IPS-15b (cell line): ENCODE measurements around the gene ALG2.

ENCODE experiments used
- H3K27me3 ChIP-seq: one replicate; pipeline ENCODE4 v1.6.1; 2013; ENCODE audit warnings: low read length; ENCODE audit not compliant: control insufficient read depth, insufficient read depth
- H3K36me3 ChIP-seq: one replicate; pipeline ENCODE4 v1.6.1; 2013; ENCODE audit warnings: low read length; ENCODE audit not compliant: control insufficient read depth, insufficient read depth
- H3K4me1 ChIP-seq: one replicate; pipeline ENCODE4 v1.6.1; 2013; ENCODE audit warnings: mild to moderate bottlenecking, low read length; ENCODE audit not compliant: control insufficient read depth, insufficient read depth
- H3K4me3 ChIP-seq: one replicate; pipeline ENCODE4 v1.5.1; 2013; ENCODE audit warnings: low read depth, low read length
- H3K9ac ChIP-seq: one replicate; pipeline ENCODE4 v1.6.1; 2013; ENCODE audit warnings: low read depth, mild to moderate bottlenecking, low read length
- H3K9me3 ChIP-seq: one replicate; pipeline ENCODE4 v1.6.1; 2013; ENCODE audit warnings: mild to moderate bottlenecking, low read length; ENCODE audit not compliant: control insufficient read depth, insufficient read depth

ALG2 gene

GRCh38 chr9:99235069-99235468 is 13.3 kb upstream of the ALG2 start:
- Histone ChIP-seq H3K9me3 (no peaks in the 10 kb centered on the region), H3K4me1 (no peaks in the 10 kb centered on the region), H3K4me3 (no peak overlapping the region), H3K36me3 (peaks cover 7% of the 10 kb centered on the region), H3K9ac (no peak overlapping the region), H3K27me3 (no peaks in the 10 kb centered on the region)

- Histone ChIP-seq H3K27me3 (no peaks in the 10 kb centered on the region), H3K9ac (no peak overlapping the region), H3K36me3 (peaks cover 7% of the 10 kb centered on the region), H3K9me3 (no peaks in the 10 kb centered on the region), H3K4me1 (no peaks in the 10 kb centered on the region), H3K4me3 (no peak overlapping the region)
Observed at GRCh38 chr9:99234618-99235017, 12.9 kb upstream of the ALG2 start.

- no peaks in the 10 kb centered on the region for H3K27me3 ChIP-seq
- H3K9me3 ChIP-seq: no peaks in the 10 kb centered on the region
- no peaks in the 10 kb centered on the region for H3K4me1 ChIP-seq
- H3K36me3 ChIP-seq: peaks cover 11% of the 10 kb centered on the region
- H3K4me3 ChIP-seq: no peak overlapping the region
- no peak overlapping the region for H3K9ac ChIP-seq
Observed at GRCh38 chr9:99231711-99232110, 10.0 kb upstream of the ALG2 start.

- Histone ChIP-seq H3K4me1 (no peaks in the 10 kb centered on the region), H3K27me3 (no peaks in the 10 kb centered on the region)
Observed at GRCh38 chr9:99230206-99230605, 8.5 kb upstream of the ALG2 start.

GRCh38 chr9:99226054-99226453 is 4.3 kb upstream of the ALG2 start:
- Histone ChIP-seq H3K4me1 (no peaks in the 10 kb centered on the region), H3K27me3 (no peaks in the 10 kb centered on the region), H3K9ac (no peak overlapping the region), H3K4me3 (no peak overlapping the region), H3K9me3 (no peaks in the 10 kb centered on the region), H3K36me3 (peaks cover 11% of the 10 kb centered on the region)

More at GRCh38 chr9:99230206-99230605, 8.5 kb upstream of the ALG2 start:
- Histone ChIP-seq H3K9ac (no peak overlapping the region), H3K36me3 (peaks cover 11% of the 10 kb centered on the region), H3K9me3 (no peaks in the 10 kb centered on the region), H3K4me3 (no peak overlapping the region)

GRCh38 chr9:99224445-99224844 is 2.7 kb upstream of the ALG2 start:
- peaks cover 2% of the 10 kb centered on the region for H3K4me1 ChIP-seq
- H3K4me3 ChIP-seq: no peak overlapping the region
- no peaks in the 10 kb centered on the region for H3K27me3 ChIP-seq
- no peaks in the 10 kb centered on the region for H3K9me3 ChIP-seq
- no peak overlapping the region for H3K9ac ChIP-seq
- H3K36me3 ChIP-seq: peaks cover 4% of the 10 kb centered on the region

- Histone ChIP-seq H3K4me3 (peak overlapping the region; percentile 92), H3K36me3 (no peaks in the 10 kb centered on the region), H3K9me3 (no peaks in the 10 kb centered on the region), H3K4me1 (peaks cover 2% of the 10 kb centered on the region), H3K27me3 (no peaks in the 10 kb centered on the region), H3K9ac (peak overlapping the region; percentile 98)
Observed at GRCh38 chr9:99222416-99223270, 901 bp upstream of the ALG2 start.

GRCh38 chr9:99221266-99221620 is 499 bp downstream of the ALG2 start:
- Histone ChIP-seq H3K27me3 (no peaks in the 10 kb centered on the region), H3K4me1 (peaks cover 4% of the 10 kb centered on the region), H3K36me3 (no peaks in the 10 kb centered on the region), H3K4me3 (peak overlapping the region; percentile 92), H3K9ac (peak overlapping the region; percentile 98), H3K9me3 (no peaks in the 10 kb centered on the region)

GRCh38 chr9:99220011-99220410 is 1.7 kb downstream of the ALG2 start:
- Histone ChIP-seq H3K27me3 (no peaks in the 10 kb centered on the region), H3K4me1 (peaks cover 6% of the 10 kb centered on the region), H3K36me3 (no peaks in the 10 kb centered on the region), H3K4me3 (no peak overlapping the region), H3K9ac (no peak overlapping the region), H3K9me3 (no peaks in the 10 kb centered on the region)

GRCh38 chr9:99216073-99216472 is 5.7 kb downstream of the ALG2 start:
- Histone ChIP-seq H3K4me3 (no peak overlapping the region), H3K36me3 (no peaks in the 10 kb centered on the region), H3K4me1 (peaks cover 6% of the 10 kb centered on the region), H3K27me3 (no peaks in the 10 kb centered on the region), H3K9ac (no peak overlapping the region), H3K9me3 (no peaks in the 10 kb centered on the region)

GRCh38 chr9:99213197-99213596 is 8.5 kb downstream of the ALG2 start:
- Histone ChIP-seq H3K4me1 (peaks cover 5% of the 10 kb centered on the region), H3K27me3 (no peaks in the 10 kb centered on the region), H3K4me3 (no peak overlapping the region), H3K9ac (no peak overlapping the region), H3K36me3 (no peaks in the 10 kb centered on the region), H3K9me3 (no peaks in the 10 kb centered on the region)

- H3K27me3 ChIP-seq: no peaks in the 10 kb centered on the region
- H3K4me3 ChIP-seq: no peak overlapping the region
- peaks cover 5% of the 10 kb centered on the region for H3K4me1 ChIP-seq
- no peaks in the 10 kb centered on the region for H3K36me3 ChIP-seq
- no peak overlapping the region for H3K9ac ChIP-seq
- no peaks in the 10 kb centered on the region for H3K9me3 ChIP-seq
Observed at GRCh38 chr9:99211746-99212145, 10.0 kb downstream of the ALG2 start.
